ENCODE data around the gene FAM210A.

GRCh38 chr18:13619505-13620205, 106.7 kb downstream of the FAM210A start:
- TF ChIP-seq CTCF (IDR thresholded peaks at IDR 0.05; ENCODE audit: low read length) (no peak), EZH2 (IDR thresholded peaks at IDR 0.05; ENCODE audit: borderline replicate concordance, low read length) (no peak)

Data from OCI-LY1 (cell line).